GM06990 (cell line): ENCODE data around the gene HIKESHI.

Source experiments
- DNase-seq: peaks from one replicate; pipeline ENCODE4 v3.0.0-alpha.2; 2011; ENCODE audit not compliant: insufficient read length; ENCODE audit errors: extremely low read depth
- H3K27me3 ChIP-seq: replicated peaks from 2 replicates; pipeline ENCODE4 v1.6.0; 2011; ENCODE audit warnings: low read length; ENCODE audit not compliant: control insufficient read depth, insufficient read depth
- H3K36me3 ChIP-seq: 2 replicates; pipeline ENCODE4 v1.5.1; 2011; ENCODE audit warnings: low read length; ENCODE audit not compliant: control insufficient read depth, insufficient read depth
- H3K4me3 ChIP-seq: replicated peaks from 2 replicates; pipeline ENCODE4 v1.5.1; 2011; ENCODE audit warnings: low read depth, mild to moderate bottlenecking, control low read depth, low read length
- TF ChIP-seq, protein P1 (sequence below): IDR thresholded peaks from 2 replicates; pipeline ENCODE4 v1.5.1; 2011; ENCODE audit warnings: low read length, control low read depth, mild to moderate bottlenecking, inconsistent platforms; ENCODE audit not compliant: insufficient read depth, poor library complexity, severe bottlenecking

HIKESHI gene

DNA sequence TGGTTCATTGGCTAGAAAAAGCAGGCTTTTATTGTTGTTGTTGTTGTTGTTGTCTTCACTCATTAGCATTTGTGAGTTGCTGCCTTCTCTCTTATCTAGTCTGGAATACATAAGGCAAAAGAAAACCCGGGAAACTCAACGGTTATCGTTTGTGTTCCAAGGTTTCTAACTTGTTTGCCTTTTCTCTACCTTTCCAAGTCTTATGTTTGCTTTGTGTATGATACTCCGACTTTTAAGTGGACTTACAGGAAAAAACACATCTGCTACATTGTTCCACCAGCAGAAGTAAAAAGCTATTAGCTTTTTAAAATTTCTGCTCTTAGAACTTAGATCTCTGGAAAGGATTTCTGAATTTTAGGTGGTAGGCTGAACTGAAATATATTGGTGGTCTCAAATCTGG, 27.0 kb upstream of the HIKESHI start:
- Histone ChIP-seq H3K27me3 (no peaks in the 10 kb centered on the region), H3K4me3 (no peak overlapping the region), H3K36me3 (peaks cover 12% of the 10 kb centered on the region)
- DNase-seq, result no peak
- TF ChIP-seq, protein P1, sequence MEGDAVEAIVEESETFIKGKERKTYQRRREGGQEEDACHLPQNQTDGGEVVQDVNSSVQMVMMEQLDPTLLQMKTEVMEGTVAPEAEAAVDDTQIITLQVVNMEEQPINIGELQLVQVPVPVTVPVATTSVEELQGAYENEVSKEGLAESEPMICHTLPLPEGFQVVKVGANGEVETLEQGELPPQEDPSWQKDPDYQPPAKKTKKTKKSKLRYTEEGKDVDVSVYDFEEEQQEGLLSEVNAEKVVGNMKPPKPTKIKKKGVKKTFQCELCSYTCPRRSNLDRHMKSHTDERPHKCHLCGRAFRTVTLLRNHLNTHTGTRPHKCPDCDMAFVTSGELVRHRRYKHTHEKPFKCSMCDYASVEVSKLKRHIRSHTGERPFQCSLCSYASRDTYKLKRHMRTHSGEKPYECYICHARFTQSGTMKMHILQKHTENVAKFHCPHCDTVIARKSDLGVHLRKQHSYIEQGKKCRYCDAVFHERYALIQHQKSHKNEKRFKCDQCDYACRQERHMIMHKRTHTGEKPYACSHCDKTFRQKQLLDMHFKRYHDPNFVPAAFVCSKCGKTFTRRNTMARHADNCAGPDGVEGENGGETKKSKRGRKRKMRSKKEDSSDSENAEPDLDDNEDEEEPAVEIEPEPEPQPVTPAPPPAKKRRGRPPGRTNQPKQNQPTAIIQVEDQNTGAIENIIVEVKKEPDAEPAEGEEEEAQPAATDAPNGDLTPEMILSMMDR, result no peak

DNA sequence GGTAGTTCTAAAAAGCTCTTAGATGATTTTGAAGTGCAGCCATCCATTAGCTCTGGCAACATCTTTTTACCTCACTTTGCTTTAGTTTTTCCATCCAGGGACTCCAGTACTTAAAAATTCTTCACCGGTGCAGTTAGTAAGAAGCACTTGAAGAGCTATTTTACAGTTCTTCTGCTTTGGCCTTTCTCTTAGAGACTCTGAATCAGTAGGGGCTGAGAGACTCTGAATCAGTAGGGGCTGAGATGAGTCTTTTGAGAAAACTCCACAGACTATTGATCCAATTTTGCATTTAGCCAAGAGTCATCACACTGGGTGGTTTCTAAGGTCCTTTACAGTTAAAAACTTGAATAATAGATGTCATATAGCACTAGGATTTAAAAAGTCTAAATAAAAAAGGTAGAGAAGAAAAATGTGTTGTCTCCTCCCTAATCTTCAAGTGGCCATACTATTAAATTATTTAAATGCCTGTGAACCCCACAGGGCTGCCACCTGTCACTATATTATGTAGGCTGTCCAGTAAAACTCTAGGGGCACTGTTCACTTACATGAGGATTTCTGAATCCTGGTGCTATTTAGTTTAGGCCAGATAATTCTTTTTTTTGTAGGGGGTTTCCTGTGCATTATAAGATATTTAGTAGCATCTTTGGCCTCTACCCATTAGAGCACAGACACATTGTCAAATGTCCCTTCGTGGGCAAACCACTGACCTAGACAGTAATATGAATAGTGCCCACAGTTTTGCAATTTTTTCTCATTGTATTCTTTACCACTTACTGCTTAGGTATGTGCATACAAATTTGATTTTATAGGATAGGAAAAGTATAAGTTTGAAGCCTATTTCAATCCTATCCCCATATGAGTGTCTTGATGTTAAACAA, 26.3 kb upstream of the HIKESHI start:
- TF ChIP-seq, protein P1, result no peak
- H3K36me3 ChIP-seq, result peaks cover 13% of the 10 kb centered on the region
- DNase-seq, result no peak
- H3K27me3 ChIP-seq, result no peaks in the 10 kb centered on the region
- no peak overlapping the region for H3K4me3 ChIP-seq

DNA sequence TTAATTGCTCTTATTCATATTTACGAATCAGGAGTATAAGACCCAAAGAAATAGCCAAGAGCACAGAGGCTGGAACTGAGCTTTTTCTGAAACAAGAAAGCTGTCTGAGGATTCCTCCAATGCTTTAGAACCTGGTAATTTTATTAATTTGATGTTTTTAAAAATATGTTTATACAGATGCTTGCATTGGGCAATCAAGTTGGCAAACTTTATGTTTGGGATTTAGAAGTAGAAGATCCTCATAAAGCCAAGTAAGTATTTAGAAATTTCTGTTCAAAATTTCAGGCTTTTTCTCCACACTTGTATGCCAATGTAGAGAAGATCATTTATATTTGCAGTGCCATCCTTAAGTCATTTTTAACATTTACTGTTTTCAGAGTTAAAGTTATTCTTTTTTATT, 24.3 kb upstream of the HIKESHI start:
- DNase-seq, result no peak
- TF ChIP-seq, protein P1, result no peak
- Histone ChIP-seq H3K4me3 (no peak overlapping the region), H3K36me3 (peaks cover 13% of the 10 kb centered on the region), H3K27me3 (no peaks in the 10 kb centered on the region)

DNA sequence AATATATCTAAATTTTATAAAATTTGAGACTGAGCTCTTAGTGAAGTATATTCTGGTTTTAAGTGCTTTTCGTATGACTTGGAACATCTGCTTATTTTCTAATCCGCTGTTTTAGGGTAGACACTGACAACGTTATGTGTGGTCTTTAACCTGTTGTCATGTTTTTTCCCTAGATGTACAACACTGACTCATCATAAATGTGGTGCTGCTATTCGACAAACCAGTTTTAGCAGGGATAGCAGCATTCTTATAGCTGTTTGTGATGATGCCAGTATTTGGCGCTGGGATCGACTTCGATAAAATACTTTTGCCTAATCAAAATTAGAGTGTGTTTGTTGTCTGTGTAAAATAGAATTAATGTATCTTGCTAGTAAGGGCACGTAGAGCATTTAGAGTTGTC, 23.8 kb upstream of the HIKESHI start:
- Histone ChIP-seq H3K4me3 (no peak overlapping the region), H3K27me3 (no peaks in the 10 kb centered on the region), H3K36me3 (peaks cover 10% of the 10 kb centered on the region)
- TF ChIP-seq, protein P1, result no peak
- no peak for DNase-seq

DNA sequence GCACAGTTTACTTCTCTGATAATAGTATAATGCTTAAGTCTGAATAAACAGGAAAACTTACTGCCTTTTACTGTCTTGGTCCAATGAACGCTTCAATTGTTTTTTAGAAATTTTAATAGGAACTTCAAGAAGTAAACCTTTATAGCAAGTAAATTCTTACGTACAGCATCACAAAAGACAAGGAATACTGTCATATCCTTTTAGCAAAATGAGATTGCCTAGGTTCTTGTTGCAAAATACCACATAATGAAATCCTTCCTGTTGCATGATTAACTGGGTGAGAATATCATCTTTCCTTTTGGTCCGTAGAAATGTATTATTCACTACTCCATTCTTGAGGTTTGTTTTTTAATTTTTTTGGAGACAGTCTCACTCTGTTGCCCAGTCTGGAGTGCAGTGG, 22.3 kb upstream of the HIKESHI start:
- no peak for DNase-seq
- peaks cover 10% of the 10 kb centered on the region for H3K36me3 ChIP-seq
- TF ChIP-seq, protein P1, result no peak
- H3K4me3 ChIP-seq, result no peak overlapping the region
- no peaks in the 10 kb centered on the region for H3K27me3 ChIP-seq
